ENCODE measurements around the gene GINS3. TPM values are rescaled to one million over a fixed set of nuclear protein-coding genes. Genes with fewer than 3 reads are reported as not detected.

GINS3 gene
- total and polyA plus RNA-seq, 8 donors: 0.56 to 2.0 (median 0.90) TPM

DNA sequence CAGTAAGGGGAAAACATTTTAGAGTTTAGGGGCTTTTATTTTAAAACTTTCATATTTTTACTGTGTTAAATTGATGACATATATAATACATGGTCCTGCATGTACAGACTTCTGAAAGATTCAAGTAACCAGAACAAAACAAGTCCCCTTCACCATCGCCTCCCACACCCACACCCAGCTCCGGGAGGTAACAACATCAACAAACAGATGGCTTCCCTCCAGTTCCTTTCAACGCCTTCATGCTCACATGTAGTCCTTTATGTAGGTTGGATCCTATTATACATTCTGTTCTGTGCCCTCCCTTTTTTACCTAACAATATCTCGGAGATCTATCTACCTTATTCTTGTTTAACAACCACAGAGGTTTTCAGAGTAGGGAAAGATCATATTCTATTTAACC is 30.5 kb downstream of the GINS3 start:
- no peaks in the 10 kb centered on the region for H3K9me3 ChIP-seq
- H3K4me3 ChIP-seq: no peak overlapping the region
- H3K27me3 ChIP-seq: no peaks in the 10 kb centered on the region
- no peaks in the 10 kb centered on the region for H3K36me3 ChIP-seq
- no peak overlapping the region for H3K27ac ChIP-seq
- intact Hi-C loops (cut with DNase I): no loop called here
- no peaks in the 10 kb centered on the region for H3K4me1 ChIP-seq
- FAIRE-seq: no peak
- no peak for ATAC-seq
- WGBS, 2 donors: 72 to 87% methylated on average over 4 of the region's 4 CpGs
- DNase-seq: no peak
- TF ChIP-seq, protein P1, sequence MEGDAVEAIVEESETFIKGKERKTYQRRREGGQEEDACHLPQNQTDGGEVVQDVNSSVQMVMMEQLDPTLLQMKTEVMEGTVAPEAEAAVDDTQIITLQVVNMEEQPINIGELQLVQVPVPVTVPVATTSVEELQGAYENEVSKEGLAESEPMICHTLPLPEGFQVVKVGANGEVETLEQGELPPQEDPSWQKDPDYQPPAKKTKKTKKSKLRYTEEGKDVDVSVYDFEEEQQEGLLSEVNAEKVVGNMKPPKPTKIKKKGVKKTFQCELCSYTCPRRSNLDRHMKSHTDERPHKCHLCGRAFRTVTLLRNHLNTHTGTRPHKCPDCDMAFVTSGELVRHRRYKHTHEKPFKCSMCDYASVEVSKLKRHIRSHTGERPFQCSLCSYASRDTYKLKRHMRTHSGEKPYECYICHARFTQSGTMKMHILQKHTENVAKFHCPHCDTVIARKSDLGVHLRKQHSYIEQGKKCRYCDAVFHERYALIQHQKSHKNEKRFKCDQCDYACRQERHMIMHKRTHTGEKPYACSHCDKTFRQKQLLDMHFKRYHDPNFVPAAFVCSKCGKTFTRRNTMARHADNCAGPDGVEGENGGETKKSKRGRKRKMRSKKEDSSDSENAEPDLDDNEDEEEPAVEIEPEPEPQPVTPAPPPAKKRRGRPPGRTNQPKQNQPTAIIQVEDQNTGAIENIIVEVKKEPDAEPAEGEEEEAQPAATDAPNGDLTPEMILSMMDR (IDR thresholded peaks at IDR 0.05): no peak

DNA sequence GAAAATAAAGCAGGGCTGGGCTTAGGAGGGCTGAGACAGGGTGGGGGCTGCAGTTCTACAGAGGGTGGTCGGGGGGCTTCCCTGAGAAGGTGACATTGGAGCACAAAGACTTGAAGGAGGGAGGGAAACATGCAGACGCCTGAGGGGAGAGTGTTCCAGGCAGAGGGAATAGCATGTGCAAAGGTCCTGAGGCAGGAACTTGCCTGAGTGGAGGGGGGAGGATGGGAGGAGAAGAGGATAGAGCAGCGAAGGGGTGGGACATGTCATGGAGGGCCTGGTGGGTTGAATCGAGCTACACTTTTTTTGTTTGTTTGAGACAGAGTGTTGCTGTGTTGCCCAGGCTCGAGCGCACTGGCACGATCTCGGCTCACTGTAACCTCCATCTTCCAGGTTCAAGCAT is 33.0 kb downstream of the GINS3 start:
- no peak overlapping the region for H3K4me3 ChIP-seq
- no peaks in the 10 kb centered on the region for H3K4me1 ChIP-seq
- intact Hi-C loops (cut with DNase I): no loop called here
- DNase-seq (no peak), FAIRE-seq (no peak), ATAC-seq (no peak)
- TF ChIP-seq, protein P1 (IDR thresholded peaks at IDR 0.05): no peak
- no peaks in the 10 kb centered on the region for H3K9me3 ChIP-seq
- no peak overlapping the region for H3K27ac ChIP-seq
- no peaks in the 10 kb centered on the region for H3K36me3 ChIP-seq
- 73 to 82% methylated on average over 8 of the region's 8 CpGs for WGBS, 2 donors
- no peaks in the 10 kb centered on the region for H3K27me3 ChIP-seq

DNA sequence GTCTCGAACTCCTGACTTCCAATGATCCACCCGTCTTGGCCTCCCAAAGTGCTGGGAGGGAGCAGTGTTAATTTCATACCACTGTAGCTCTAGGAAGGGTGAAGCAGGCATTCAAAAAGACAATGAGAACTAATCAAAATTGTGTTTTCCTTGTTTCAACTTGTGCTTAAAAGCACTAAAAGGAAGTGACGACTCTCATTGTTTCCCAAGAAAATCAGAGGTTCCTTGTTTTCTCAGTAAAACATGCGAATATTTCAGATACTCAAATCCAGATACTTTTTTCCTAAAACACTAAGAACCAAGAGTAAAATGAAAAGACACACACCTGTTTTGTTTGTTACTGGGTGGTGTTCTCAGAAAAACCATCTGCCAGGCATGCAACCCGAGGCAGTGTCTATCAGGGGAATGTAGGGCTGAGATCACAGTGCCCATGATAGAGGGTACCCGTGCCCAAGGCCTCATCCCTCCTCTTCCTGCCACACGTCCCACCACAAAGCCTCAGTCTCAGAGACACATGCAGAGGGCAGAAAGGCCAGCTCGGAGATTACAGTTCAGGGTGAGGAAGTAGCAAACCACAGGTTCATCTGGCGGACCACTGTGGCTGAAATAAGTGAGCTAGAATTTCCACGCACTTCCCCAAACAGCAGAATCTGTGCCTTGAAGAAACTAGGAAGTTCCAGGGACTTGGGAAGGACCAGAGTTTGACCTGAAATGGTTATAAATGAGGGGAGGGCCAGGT is 33.7 kb downstream of the GINS3 start:
- Histone ChIP-seq H3K27ac (no peak overlapping the region), H3K9me3 (no peaks in the 10 kb centered on the region), H3K4me3 (no peak overlapping the region), H3K27me3 (no peaks in the 10 kb centered on the region), H3K36me3 (no peaks in the 10 kb centered on the region), H3K4me1 (no peaks in the 10 kb centered on the region)
- FAIRE-seq (no peak), ATAC-seq (peak in 2 of 4 donors; percentile 66 to 86), DNase-seq (peak in 1 of 6 donors; percentile 39)
- intact Hi-C loops (cut with DNase I): no loop called here
- TF ChIP-seq, protein P1 (IDR thresholded peaks at IDR 0.05): no peak
- 59 to 67% methylated on average over 10 of the region's 10 CpGs for WGBS, 2 donors

DNA sequence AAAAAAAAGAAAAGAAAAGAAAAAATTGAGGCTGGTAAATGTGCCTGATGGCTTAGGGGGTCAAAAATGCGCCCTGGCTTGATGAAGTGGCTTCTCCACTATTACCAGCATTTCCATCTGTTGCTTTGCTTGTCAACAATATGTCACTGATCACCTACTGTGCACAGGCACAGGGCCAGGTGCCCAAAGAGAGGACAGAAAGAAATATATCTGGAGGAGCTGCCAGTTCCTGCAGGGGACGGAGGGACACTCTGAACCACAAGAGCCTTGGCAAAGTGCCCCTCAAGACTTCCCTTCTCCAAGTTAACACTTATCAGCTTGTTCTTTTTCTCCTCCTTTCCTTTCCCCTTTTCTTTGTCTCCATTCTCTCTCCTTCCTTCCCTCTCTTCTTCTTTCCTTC is 34.7 kb downstream of the GINS3 start:
- TF ChIP-seq, protein P1 (IDR thresholded peaks at IDR 0.05): no peak
- Histone ChIP-seq H3K27me3 (no peaks in the 10 kb centered on the region), H3K4me3 (no peak overlapping the region), H3K36me3 (no peaks in the 10 kb centered on the region), H3K9me3 (no peaks in the 10 kb centered on the region), H3K27ac (no peak overlapping the region), H3K4me1 (no peaks in the 10 kb centered on the region)
- intact Hi-C loops (cut with DNase I): no loop called here
- WGBS, 2 donors: 63 to 65% methylated on average over 2 of the region's 2 CpGs
- FAIRE-seq (no peak), DNase-seq (no peak), ATAC-seq (peak in 1 of 4 donors; percentile 44)
